BE2C (cell line): ENCODE measurements around the gene GRID2IP.

ENCODE experiments used
- DNase-seq: peaks from one replicate; pipeline ENCODE4 v3.0.0-alpha.2; 2020
- H3K27me3 ChIP-seq: fragments of 250-450 bp; sonication (Bioruptor Pico); 2 replicates; pipeline ENCODE4 v1.5.1; 2020; ENCODE audit warnings: mild to moderate bottlenecking
- H3K36me3 ChIP-seq: fragments of 250-450 bp; sonication (Bioruptor Pico); 2 replicates; pipeline ENCODE4 v1.5.1; 2020; ENCODE audit warnings: mild to moderate bottlenecking
- H3K4me1 ChIP-seq: fragments of 250-450 bp; sonication (Bioruptor Pico); 2 replicates; pipeline ENCODE4 v1.5.1; 2020
- H3K4me3 ChIP-seq: 2 replicates; pipeline ENCODE4 v1.5.1; 2011; ENCODE audit warnings: low read depth, low read length
- H3K9me3 ChIP-seq: fragments of 250-450 bp; sonication (Bioruptor Pico); 2 replicates; pipeline ENCODE4 v1.5.1; 2020
- TF ChIP-seq, protein P1 (sequence below): IDR thresholded peaks from 2 replicates; pipeline ENCODE4 v1.5.1; 2012; ENCODE audit warnings: mild to moderate bottlenecking, low read depth, low read length

Gene GRID2IP

DNA sequence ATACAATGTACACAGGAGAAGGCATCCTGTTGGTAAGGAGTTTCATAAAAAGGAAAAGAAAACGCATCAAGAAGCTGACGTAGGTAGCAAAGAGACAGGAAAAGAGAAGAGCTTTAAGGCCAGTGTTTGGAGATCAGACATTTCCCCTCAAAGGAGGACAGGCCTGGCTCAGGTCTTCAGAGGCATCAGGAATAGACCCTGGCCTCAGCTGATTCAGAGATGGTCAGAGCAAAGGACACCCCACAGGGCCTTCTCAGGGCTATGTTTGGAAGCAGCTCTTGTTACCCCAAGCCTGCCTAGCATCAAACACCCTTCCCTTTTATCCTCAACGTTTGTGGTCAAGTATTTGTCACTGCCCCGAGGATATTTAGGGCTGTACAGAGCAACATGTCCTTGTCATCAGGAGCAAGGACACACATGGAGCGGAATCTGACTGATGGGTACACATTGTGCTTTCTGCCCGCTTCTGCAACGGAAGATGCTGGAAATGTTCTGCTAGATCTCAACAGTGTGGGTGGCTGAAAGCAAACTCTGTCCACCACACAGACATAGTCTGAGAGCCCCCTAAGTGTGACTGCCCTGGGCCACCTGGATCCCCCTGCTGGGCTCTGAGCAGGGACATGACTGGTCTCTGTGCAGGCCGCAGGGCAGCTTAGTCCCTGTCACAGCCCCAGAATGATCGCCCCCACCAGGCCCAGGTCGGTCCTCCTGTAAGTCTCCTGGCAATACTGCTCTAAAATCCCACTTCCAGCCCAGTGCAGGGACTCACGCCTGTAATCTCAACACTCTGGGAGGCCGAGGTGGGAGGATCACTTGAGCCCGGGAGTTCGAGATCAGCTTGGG is 25.0 kb upstream of the GRID2IP start:
- peak; percentile 27 for DNase-seq
- Histone ChIP-seq H3K9me3 (no peaks in the 10 kb centered on the region), H3K4me1 (no peaks in the 10 kb centered on the region), H3K36me3 (no peaks in the 10 kb centered on the region; the same call in none of the 2 replicates), H3K27me3 (no peaks in the 10 kb centered on the region), H3K4me3 (peak overlapping the region; percentile 80)
- TF ChIP-seq, protein P1, sequence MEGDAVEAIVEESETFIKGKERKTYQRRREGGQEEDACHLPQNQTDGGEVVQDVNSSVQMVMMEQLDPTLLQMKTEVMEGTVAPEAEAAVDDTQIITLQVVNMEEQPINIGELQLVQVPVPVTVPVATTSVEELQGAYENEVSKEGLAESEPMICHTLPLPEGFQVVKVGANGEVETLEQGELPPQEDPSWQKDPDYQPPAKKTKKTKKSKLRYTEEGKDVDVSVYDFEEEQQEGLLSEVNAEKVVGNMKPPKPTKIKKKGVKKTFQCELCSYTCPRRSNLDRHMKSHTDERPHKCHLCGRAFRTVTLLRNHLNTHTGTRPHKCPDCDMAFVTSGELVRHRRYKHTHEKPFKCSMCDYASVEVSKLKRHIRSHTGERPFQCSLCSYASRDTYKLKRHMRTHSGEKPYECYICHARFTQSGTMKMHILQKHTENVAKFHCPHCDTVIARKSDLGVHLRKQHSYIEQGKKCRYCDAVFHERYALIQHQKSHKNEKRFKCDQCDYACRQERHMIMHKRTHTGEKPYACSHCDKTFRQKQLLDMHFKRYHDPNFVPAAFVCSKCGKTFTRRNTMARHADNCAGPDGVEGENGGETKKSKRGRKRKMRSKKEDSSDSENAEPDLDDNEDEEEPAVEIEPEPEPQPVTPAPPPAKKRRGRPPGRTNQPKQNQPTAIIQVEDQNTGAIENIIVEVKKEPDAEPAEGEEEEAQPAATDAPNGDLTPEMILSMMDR = peak; percentile 17; the same call in 1 of the 2 replicates

GRCh38 chr7:6575281-6576023 is 24.2 kb upstream of the GRID2IP start:
- no peak overlapping the region for H3K4me3 ChIP-seq
- no peaks in the 10 kb centered on the region for H3K9me3 ChIP-seq
- no peaks in the 10 kb centered on the region for H3K27me3 ChIP-seq
- TF ChIP-seq, protein P1 = no peak
- H3K4me1 ChIP-seq = no peaks in the 10 kb centered on the region
- DNase-seq = no peak
- no peaks in the 10 kb centered on the region for H3K36me3 ChIP-seq

DNA sequence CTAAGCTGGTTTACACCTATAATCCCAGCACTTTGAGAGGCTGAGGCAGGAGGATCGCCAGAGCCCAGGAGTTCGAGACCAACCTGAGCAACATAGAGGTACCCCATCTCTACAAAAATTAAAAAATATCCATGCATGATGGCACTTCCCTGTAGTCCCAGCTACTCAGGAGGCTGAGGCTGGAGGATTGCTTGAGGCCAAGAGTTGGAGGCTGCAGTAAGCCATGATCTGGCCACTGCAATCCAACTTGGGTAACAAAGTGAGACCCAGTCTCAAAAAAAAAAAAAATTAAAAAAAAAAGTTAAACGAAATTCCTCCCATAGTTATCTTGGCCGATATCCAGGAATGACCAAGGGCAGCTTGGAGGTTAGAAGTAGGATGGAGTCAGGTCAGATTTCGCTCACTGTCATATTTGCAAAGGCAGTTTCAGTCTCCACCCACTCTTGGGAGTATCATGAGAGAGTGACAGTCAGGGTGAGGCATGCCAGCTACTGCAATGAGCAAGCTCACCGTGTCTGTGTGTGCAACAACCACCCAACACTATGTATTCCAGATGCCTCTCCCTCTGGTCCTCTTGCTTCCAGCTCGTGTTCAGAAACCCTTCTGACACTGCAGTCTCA is 20.0 kb upstream of the GRID2IP start:
- no peaks in the 10 kb centered on the region for H3K36me3 ChIP-seq
- DNase-seq = no peak
- H3K27me3 ChIP-seq = no peaks in the 10 kb centered on the region
- no peaks in the 10 kb centered on the region for H3K4me1 ChIP-seq
- H3K9me3 ChIP-seq = no peaks in the 10 kb centered on the region
- no peak overlapping the region for H3K4me3 ChIP-seq
- TF ChIP-seq, protein P1 = no peak

- TF ChIP-seq, protein P1 = no peak
- Histone ChIP-seq H3K36me3 (no peaks in the 10 kb centered on the region), H3K4me1 (no peaks in the 10 kb centered on the region), H3K9me3 (no peaks in the 10 kb centered on the region; the same call in 1 of the 2 replicates), H3K4me3 (no peak overlapping the region), H3K27me3 (peaks cover 14% of the 10 kb centered on the region)
- DNase-seq = no peak
These were observed 16.6 kb upstream of the GRID2IP start for GRCh38 chr7:6567886-6568285.

- TF ChIP-seq, protein P1 = no peak
- Histone ChIP-seq H3K27me3 (peaks cover 14% of the 10 kb centered on the region), H3K4me1 (no peaks in the 10 kb centered on the region)
These were observed 14.4 kb upstream of the GRID2IP start for GRCh38 chr7:6565655-6566054.

More at GRCh38 chr7:6565655-6566054, 14.4 kb upstream of the GRID2IP start:
- DNase-seq = no peak
- Histone ChIP-seq H3K4me3 (no peak overlapping the region), H3K36me3 (no peaks in the 10 kb centered on the region), H3K9me3 (no peaks in the 10 kb centered on the region; the same call in 1 of the 2 replicates)
